SK-N-SH treated with all-trans-retinoic acid at 6 μM for 48 hours (cell line): ENCODE data around the gene LYSET.

Experiments
- ARNTL ChIP-seq: fragments of 450-650 bp; formaldehyde crosslinking; IDR thresholded peaks from 2 replicates; pipeline ENCODE4 v1.5.0; 2020; ENCODE audit warnings: low read depth, mild to moderate bottlenecking, moderate library complexity, borderline replicate concordance
- BACH2 ChIP-seq: fragments of 250-450 bp; sonication (Bioruptor Pico); IDR thresholded peaks from 2 replicates; pipeline ENCODE4 v1.9.0; 2021; ENCODE audit warnings: mild to moderate bottlenecking, borderline replicate concordance
- CREB5 ChIP-seq: fragments of 250-450 bp; sonication (Bioruptor Pico); IDR thresholded peaks from 2 replicates; pipeline ENCODE4 v1.5.1; 2020; ENCODE audit warnings: low read depth, mild to moderate bottlenecking, moderate library complexity
- CSRNP3 ChIP-seq: fragments of 250-450 bp; sonication (Bioruptor Pico); IDR thresholded peaks from 2 replicates; pipeline ENCODE4 v1.5.1; 2021; ENCODE audit warnings: mild to moderate bottlenecking, moderate library complexity
- ESRRG ChIP-seq: fragments of 250-450 bp; sonication (Bioruptor Pico); IDR thresholded peaks from 2 replicates; pipeline ENCODE4 v1.6.1; 2021; ENCODE audit warnings: mild to moderate bottlenecking
- GLIS3 ChIP-seq: fragments of 250-450 bp; sonication (Bioruptor Pico); IDR thresholded peaks from 2 replicates; pipeline ENCODE4 v1.5.0; 2020; ENCODE audit warnings: mild to moderate bottlenecking, moderate library complexity
- PATZ1 ChIP-seq: fragments of 250-450 bp; sonication (Bioruptor Pico); IDR thresholded peaks from 2 replicates; pipeline ENCODE4 v1.8.0; 2020; ENCODE audit warnings: mild to moderate bottlenecking, moderate library complexity, borderline replicate concordance
- PPARA ChIP-seq: fragments of 250-450 bp; sonication (Bioruptor Pico); IDR thresholded peaks from 2 replicates; pipeline ENCODE4 v1.5.0; 2020; ENCODE audit warnings: mild to moderate bottlenecking, borderline replicate concordance
- RARB ChIP-seq: fragments of 250-450 bp; sonication (Bioruptor Pico); IDR thresholded peaks from 2 replicates; pipeline ENCODE4 v1.8.0; 2021; ENCODE audit warnings: mild to moderate bottlenecking, moderate library complexity
- SNAI2 ChIP-seq: fragments of 250-450 bp; sonication (Bioruptor Pico); IDR thresholded peaks from 2 replicates; pipeline ENCODE4 v1.5.0; 2020; ENCODE audit warnings: mild to moderate bottlenecking, moderate library complexity
- ZFP3 ChIP-seq: fragments of 250-450 bp; sonication (Bioruptor Pico); IDR thresholded peaks from 2 replicates; pipeline ENCODE4 v1.5.0; 2020; ENCODE audit warnings: mild to moderate bottlenecking, moderate library complexity
- ZFP30 ChIP-seq: fragments of 450-650 bp; formaldehyde crosslinking; IDR thresholded peaks from 2 replicates; pipeline ENCODE4 v1.5.0; 2022; ENCODE audit warnings: mild to moderate bottlenecking, moderate library complexity
- ZNF70 ChIP-seq: fragments of 450-650 bp; formaldehyde crosslinking; IDR thresholded peaks from 2 replicates; pipeline ENCODE4 v1.5.0; 2020; ENCODE audit warnings: mild to moderate bottlenecking, moderate library complexity
- ZNF8 ChIP-seq: fragments of 450-650 bp; formaldehyde crosslinking; IDR thresholded peaks from 2 replicates; pipeline ENCODE4 v1.5.0; 2020; ENCODE audit warnings: mild to moderate bottlenecking, moderate library complexity

- no peak for TF ChIP-seq CREB5 (CRISPR knock-in tag)
- no peak for TF ChIP-seq PATZ1 (CRISPR knock-in tag)
- TF ChIP-seq ZNF70 = no peak
- TF ChIP-seq BACH2 (CRISPR knock-in tag) = no peak
- no peak for TF ChIP-seq RARB
- no peak for TF ChIP-seq ZNF8 (CRISPR knock-in tag)
- TF ChIP-seq ZFP3 (CRISPR knock-in tag) = no peak
- no peak for TF ChIP-seq GLIS3
- TF ChIP-seq ESRRG = no peak
- no peak for TF ChIP-seq ZFP30
- TF ChIP-seq SNAI2 (CRISPR knock-in tag) = no peak
- TF ChIP-seq PPARA (CRISPR knock-in tag) = no peak
- no peak for TF ChIP-seq ARNTL (CRISPR knock-in tag)
- TF ChIP-seq CSRNP3 (CRISPR knock-in tag) = no peak
These were observed 34.1 kb downstream of the LYSET start for GRCh38 chr14:93219103-93219726.
